ENCODE data around the gene FBXO22. TPM values are rescaled to one million over a fixed set of nuclear protein-coding genes. Genes with fewer than 3 reads are reported as not detected.
"Not testable (repeated sequence)": the region's sequence is repeated elsewhere in the genome, so short reads cannot be mapped to it uniquely, and the experiment has no call there.

Gene FBXO22
- total RNA-seq, 1 donor from 2014 or later = 59.8 TPM

DNA sequence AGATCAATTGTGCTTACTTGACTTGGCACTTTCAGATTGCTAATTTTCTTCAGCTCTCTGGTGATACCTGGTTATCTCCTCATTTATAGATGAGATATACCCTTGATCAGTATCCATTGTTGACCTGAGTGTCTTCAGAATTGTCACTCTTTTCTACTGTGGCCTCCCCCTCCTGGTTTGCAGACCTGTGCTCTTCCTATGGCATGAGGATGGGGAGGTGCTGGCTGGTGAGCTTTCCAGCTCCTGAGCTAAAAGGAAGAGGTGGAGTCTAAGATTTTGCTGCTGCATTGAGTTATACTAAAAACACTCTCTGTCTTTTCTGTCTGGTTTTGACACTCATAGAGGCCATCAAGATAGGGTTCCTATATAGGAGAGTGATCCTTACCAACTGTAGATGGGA is 36.8 kb upstream of the FBXO22 start:
- no peak for DNase-seq (ENCODE audit: low read depth)
- Histone ChIP-seq H3K27me3 (ENCODE audit: control insufficient read depth, insufficient read depth, low read length) (no peaks in the 10 kb centered on the region), H3K4me3 (ENCODE audit: low read depth, low read length) (no peak overlapping the region), H3K36me3 (ENCODE audit: control insufficient read depth, insufficient read depth, low read length) (peaks cover 3% of the 10 kb centered on the region)
- no peak for FAIRE-seq
- TF ChIP-seq, protein P1, sequence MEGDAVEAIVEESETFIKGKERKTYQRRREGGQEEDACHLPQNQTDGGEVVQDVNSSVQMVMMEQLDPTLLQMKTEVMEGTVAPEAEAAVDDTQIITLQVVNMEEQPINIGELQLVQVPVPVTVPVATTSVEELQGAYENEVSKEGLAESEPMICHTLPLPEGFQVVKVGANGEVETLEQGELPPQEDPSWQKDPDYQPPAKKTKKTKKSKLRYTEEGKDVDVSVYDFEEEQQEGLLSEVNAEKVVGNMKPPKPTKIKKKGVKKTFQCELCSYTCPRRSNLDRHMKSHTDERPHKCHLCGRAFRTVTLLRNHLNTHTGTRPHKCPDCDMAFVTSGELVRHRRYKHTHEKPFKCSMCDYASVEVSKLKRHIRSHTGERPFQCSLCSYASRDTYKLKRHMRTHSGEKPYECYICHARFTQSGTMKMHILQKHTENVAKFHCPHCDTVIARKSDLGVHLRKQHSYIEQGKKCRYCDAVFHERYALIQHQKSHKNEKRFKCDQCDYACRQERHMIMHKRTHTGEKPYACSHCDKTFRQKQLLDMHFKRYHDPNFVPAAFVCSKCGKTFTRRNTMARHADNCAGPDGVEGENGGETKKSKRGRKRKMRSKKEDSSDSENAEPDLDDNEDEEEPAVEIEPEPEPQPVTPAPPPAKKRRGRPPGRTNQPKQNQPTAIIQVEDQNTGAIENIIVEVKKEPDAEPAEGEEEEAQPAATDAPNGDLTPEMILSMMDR (IDR thresholded peaks at IDR 0.05; ENCODE audit: insufficient read depth, low read length, severe bottlenecking) = no peak

DNA sequence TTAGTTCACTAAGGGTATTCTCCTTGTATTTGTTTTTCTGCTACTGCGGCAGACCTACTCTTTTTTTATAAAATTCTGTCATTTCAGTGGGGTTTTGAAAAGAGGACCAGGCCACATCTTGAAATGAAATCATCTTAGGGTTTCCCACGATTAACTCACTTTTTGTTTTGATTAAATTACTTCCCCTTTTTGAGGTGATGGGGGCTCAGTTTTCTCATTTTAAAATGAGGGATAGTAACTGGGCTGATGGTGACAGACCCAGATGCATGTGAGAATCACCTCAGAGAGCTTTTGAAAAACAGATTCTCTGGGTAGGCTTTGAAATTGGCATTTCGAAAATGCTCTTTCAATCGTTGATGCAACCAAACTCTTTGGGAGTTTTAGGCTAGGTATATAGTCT is 36.2 kb upstream of the FBXO22 start:
- TF ChIP-seq, protein P1 (IDR thresholded peaks at IDR 0.05; ENCODE audit: insufficient read depth, low read length, severe bottlenecking) = no peak
- FAIRE-seq = no peak
- no peak for DNase-seq (ENCODE audit: low read depth)
- Histone ChIP-seq H3K27me3 (ENCODE audit: control insufficient read depth, insufficient read depth, low read length) (no peaks in the 10 kb centered on the region), H3K4me3 (ENCODE audit: low read depth, low read length) (no peak overlapping the region), H3K36me3 (ENCODE audit: control insufficient read depth, insufficient read depth, low read length) (peaks cover 2% of the 10 kb centered on the region)

DNA sequence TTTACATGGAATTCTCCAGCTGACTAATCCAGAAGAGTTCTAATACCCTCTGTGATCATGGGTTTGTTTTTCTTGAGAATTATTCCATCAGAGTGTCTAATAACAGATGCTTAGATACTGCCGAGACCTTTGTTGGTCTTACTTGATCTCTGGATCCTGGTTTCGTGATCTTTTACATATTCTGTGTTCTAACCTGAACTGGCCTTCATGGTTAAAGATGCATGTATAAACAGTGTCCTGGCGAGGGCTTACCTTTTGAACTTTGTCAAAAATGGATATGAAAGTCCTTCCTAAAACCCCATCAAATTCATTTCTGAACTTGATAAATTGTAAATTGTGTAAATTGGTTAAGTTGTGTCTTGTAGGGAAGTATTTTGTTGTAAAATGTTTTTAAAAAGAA is 35.7 kb upstream of the FBXO22 start:
- FAIRE-seq = no peak
- H3K36me3 ChIP-seq (ENCODE audit: control insufficient read depth, insufficient read depth, low read length) = peaks cover 2% of the 10 kb centered on the region
- TF ChIP-seq, protein P1 (IDR thresholded peaks at IDR 0.05; ENCODE audit: insufficient read depth, low read length, severe bottlenecking) = no peak
- H3K27me3 ChIP-seq (ENCODE audit: control insufficient read depth, insufficient read depth, low read length) = no peaks in the 10 kb centered on the region
- H3K4me3 ChIP-seq (ENCODE audit: low read depth, low read length) = no peak overlapping the region
- DNase-seq (ENCODE audit: low read depth) = no peak

DNA sequence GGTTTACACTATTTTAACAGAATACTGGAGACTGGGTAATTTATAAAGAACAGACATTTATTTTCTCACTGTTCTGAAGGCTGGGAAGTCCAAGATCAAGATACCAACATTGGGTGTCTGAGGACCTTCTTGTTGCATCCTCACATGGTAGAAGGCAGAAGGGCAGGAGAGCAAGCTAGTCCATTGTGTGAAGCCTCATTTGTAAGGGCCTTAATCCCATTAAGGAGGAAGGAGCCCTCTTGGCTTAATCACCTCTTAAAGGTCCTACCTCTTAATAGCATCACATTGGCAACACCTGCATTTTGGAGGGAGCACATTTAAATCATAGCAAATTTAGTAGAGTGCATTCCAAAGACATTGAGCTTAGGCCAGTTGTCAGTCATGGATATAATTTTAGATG is 34.2 kb upstream of the FBXO22 start:
- TF ChIP-seq, protein P1 (IDR thresholded peaks at IDR 0.05; ENCODE audit: insufficient read depth, low read length, severe bottlenecking) = no peak
- no peaks in the 10 kb centered on the region for H3K27me3 ChIP-seq (ENCODE audit: control insufficient read depth, insufficient read depth, low read length)
- no peak for FAIRE-seq
- no peak overlapping the region for H3K4me3 ChIP-seq (ENCODE audit: low read depth, low read length)
- peaks cover 8% of the 10 kb centered on the region for H3K36me3 ChIP-seq (ENCODE audit: control insufficient read depth, insufficient read depth, low read length)
- no peak for DNase-seq (ENCODE audit: low read depth)

DNA sequence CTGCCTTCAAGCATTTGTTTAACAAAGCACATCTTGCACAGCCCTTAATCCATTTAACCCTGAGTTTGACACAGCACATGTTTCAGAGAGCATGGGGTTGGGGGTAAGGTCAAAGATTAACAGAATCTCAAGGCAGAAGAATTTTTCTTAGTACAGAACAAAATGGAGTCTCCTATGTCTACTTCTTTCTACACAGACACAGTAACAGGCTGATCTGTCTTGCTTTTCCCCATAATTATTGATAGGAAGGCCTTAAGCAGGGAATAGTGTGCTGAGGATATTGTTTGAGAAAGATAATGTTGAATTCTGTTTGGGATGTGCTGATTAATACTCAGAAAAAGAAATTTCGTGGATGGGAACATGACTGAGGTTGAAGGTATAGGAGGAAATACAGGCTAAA is 32.1 kb upstream of the FBXO22 start:
- FAIRE-seq; H3K27me3 ChIP-seq (ENCODE audit: control insufficient read depth, insufficient read depth, low read length); DNase-seq (ENCODE audit: low read depth); H3K36me3 ChIP-seq (ENCODE audit: control insufficient read depth, insufficient read depth, low read length); H3K4me3 ChIP-seq (ENCODE audit: low read depth, low read length): not testable (repeated sequence)

DNA sequence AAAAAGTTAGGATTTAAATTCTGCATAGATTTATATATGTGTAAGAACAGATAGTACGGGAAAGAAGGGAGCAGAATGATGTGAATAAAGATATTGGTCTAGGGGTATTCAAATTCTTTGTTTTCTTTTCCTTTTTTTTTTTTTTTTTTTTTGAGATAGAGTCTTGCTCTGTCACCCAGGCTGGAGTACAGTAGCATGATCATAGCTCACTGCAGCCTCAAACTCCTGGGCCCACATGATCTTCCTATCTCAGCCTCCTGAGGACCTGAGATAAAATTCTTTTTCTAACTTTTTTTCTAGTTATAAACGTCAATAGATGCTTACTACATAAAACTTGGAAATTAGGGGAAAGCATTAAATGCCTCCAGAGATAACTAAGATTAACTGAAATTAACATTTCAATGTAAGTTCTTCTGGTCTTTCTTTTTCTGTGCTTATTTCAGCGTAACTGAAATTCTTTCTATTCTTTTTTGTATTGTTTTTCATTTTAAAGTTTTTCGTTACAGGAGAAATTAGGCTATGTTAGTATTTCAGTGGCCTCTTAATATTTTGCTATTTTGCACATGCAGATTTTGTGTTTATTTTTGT is 31.2 kb upstream of the FBXO22 start:
- Histone ChIP-seq H3K27me3 (ENCODE audit: control insufficient read depth, insufficient read depth, low read length) (no peaks in the 10 kb centered on the region), H3K36me3 (ENCODE audit: control insufficient read depth, insufficient read depth, low read length) (peaks cover 8% of the 10 kb centered on the region), H3K4me3 (ENCODE audit: low read depth, low read length) (no peak overlapping the region)
- DNase-seq (ENCODE audit: low read depth) (no peak), FAIRE-seq (no peak)
- TF ChIP-seq, protein P1 (IDR thresholded peaks at IDR 0.05; ENCODE audit: insufficient read depth, low read length, severe bottlenecking) = no peak

All from bronchial epithelial cell (primary cell).